Prostate gland (tissue), 2 donors: ENCODE measurements around the gene OLFM1. TPM values are rescaled to one million over a fixed set of nuclear protein-coding genes. Genes with fewer than 3 reads are reported as not detected.

Source experiments
- DNase-seq: peaks from one replicate; pipeline ENCODE4 v3.0.0-alpha.2; 2019; ENCODE audit warnings: low spot score
- H3K27ac ChIP-seq, 2 donors: fragments of 200-600 bp; sonication (generic); 2 replicates each; pipeline ENCODE4 v1.5.1; 2017 to 2019
- H3K27me3 ChIP-seq: fragments of 200-600 bp; sonication (generic); replicated peaks from 2 replicates; pipeline ENCODE4 v1.5.1; 2019; ENCODE audit not compliant: insufficient read depth
- H3K36me3 ChIP-seq, 2 donors: fragments of 200-600 bp; sonication (generic); 1 replicate in 1 of 2; 2 replicates in 1 of 2; pipeline versions ENCODE4 v1.5.1 to v1.8.1; 2017 to 2019
- H3K4me1 ChIP-seq: fragments of 200-600 bp; sonication (generic); replicated peaks from 2 replicates; pipeline ENCODE4 v1.5.1; 2019
- H3K4me3 ChIP-seq, 2 donors: fragments of 200-600 bp; sonication (generic); 2 replicates each; pipeline ENCODE4 v1.5.1; 2017 to 2019
- H3K9me3 ChIP-seq: fragments of 200-600 bp; sonication (generic); 2 replicates; pipeline ENCODE4 v1.5.1; 2017
- POLR2A ChIP-seq: fragments of 450-650 bp; IDR thresholded peaks from one replicate; pipeline ENCODE4 v1.6.1; 2016; ENCODE audit warnings: antibody characterized with exemption, mild to moderate bottlenecking
- POLR2AphosphoS5 ChIP-seq: sonication (generic); formaldehyde crosslinking; IDR thresholded peaks from one replicate; pipeline ENCODE4 v1.6.1; 2017; ENCODE audit warnings: antibody characterized with exemption
- WGBS: methylation state at CpG from one replicate; pipeline ENCODE4 v1.1.5; 2018; 5-methylcytosine and 5-hydroxymethylcytosine counted together
- intact Hi-C: fragments of 100-400 bp; cut with DNase I; formaldehyde crosslinking; loops from one replicate; pipeline ENCODE4 v1.14.2; 2022
- total RNA-seq, 2 donors: library from RNA; depleted of rRNA; stranded (reverse); fragments of >200 nt; gene quantifications; one replicate each; pipeline ENCODE4 v1.1.0, GENCODE V29; 2016
- TF ChIP-seq, protein P1 (sequence below), 4 experiments: fragments of 200-600 bp in 2 of 4; fragments of 450-650 bp in 2 of 4; sonication (generic) in 2 of 4; IDR thresholded peaks; 1 replicate in 3 of 4; 2 replicates in 1 of 4; pipeline ENCODE4 v1.5.1; 2016 to 2019; ENCODE audit warnings: antibody characterized with exemption in 4 of 4, mild to moderate bottlenecking in 2 of 4, moderate library complexity in 2 of 4

The OLFM1 gene
- total RNA-seq, 2 donors from 2014 or later = 11.7 to 23.3 TPM

- H3K4me3 ChIP-seq = no peak overlapping the region
- intact Hi-C loops = no loop called here
- DNase-seq = no peak
- TF ChIP-seq POLR2AphosphoS5 (no peak), POLR2A (no peak)
- TF ChIP-seq, protein P1, sequence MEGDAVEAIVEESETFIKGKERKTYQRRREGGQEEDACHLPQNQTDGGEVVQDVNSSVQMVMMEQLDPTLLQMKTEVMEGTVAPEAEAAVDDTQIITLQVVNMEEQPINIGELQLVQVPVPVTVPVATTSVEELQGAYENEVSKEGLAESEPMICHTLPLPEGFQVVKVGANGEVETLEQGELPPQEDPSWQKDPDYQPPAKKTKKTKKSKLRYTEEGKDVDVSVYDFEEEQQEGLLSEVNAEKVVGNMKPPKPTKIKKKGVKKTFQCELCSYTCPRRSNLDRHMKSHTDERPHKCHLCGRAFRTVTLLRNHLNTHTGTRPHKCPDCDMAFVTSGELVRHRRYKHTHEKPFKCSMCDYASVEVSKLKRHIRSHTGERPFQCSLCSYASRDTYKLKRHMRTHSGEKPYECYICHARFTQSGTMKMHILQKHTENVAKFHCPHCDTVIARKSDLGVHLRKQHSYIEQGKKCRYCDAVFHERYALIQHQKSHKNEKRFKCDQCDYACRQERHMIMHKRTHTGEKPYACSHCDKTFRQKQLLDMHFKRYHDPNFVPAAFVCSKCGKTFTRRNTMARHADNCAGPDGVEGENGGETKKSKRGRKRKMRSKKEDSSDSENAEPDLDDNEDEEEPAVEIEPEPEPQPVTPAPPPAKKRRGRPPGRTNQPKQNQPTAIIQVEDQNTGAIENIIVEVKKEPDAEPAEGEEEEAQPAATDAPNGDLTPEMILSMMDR (IDR thresholded peaks at IDR 0.05) = no peak
- no peaks in the 10 kb centered on the region for H3K9me3 ChIP-seq
- WGBS = 73% methylated on average over 18 of the region's 18 CpGs
- H3K36me3 ChIP-seq = no peaks in the 10 kb centered on the region
- no peak overlapping the region for H3K27ac ChIP-seq
- H3K4me1 ChIP-seq = no peaks in the 10 kb centered on the region
- H3K27me3 ChIP-seq = no peaks in the 10 kb centered on the region
Observed at GRCh38 chr9:135165003-135165711, 77.7 kb downstream of the OLFM1 start.

GRCh38 chr9:135165756-135166519 lies 78.5 kb downstream of the OLFM1 start:
- Histone ChIP-seq H3K27me3 (no peaks in the 10 kb centered on the region), H3K27ac (no peak overlapping the region), H3K36me3 (no peaks in the 10 kb centered on the region), H3K4me3 (no peak overlapping the region), H3K4me1 (no peaks in the 10 kb centered on the region), H3K9me3 (no peaks in the 10 kb centered on the region)
- WGBS = 68% methylated on average over 25 of the region's 25 CpGs
- TF ChIP-seq POLR2A (no peak), POLR2AphosphoS5 (no peak)
- TF ChIP-seq, protein P1 (IDR thresholded peaks at IDR 0.05) = no peak
- no peak for DNase-seq
- intact Hi-C loops = no loop called here

GRCh38 chr9:135166565-135166964 lies 79.1 kb downstream of the OLFM1 start:
- intact Hi-C loops = no loop called here
- no peaks in the 10 kb centered on the region for H3K27me3 ChIP-seq
- 78% methylated on average over 14 of the region's 14 CpGs for WGBS

GRCh38 chr9:135167356-135167755 lies 79.9 kb downstream of the OLFM1 start:
- intact Hi-C loops = no loop called here
- Histone ChIP-seq H3K9me3 (no peaks in the 10 kb centered on the region), H3K27ac (no peak overlapping the region), H3K27me3 (no peaks in the 10 kb centered on the region), H3K36me3 (no peaks in the 10 kb centered on the region), H3K4me1 (no peaks in the 10 kb centered on the region), H3K4me3 (no peak overlapping the region)
- no peak for DNase-seq
- WGBS = 83% methylated on average over 12 of the region's 12 CpGs
- no peak for TF ChIP-seq POLR2AphosphoS5
- TF ChIP-seq, protein P1 (IDR thresholded peaks at IDR 0.05) = no peak

More at GRCh38 chr9:135166565-135166964, 79.1 kb downstream of the OLFM1 start:
- no peaks in the 10 kb centered on the region for H3K9me3 ChIP-seq
- no peak for DNase-seq
- H3K4me1 ChIP-seq = no peaks in the 10 kb centered on the region
- no peak overlapping the region for H3K4me3 ChIP-seq
- H3K36me3 ChIP-seq = no peaks in the 10 kb centered on the region
- TF ChIP-seq POLR2AphosphoS5 (no peak), POLR2A (no peak)
- TF ChIP-seq, protein P1 (IDR thresholded peaks at IDR 0.05) = no peak
- no peak overlapping the region for H3K27ac ChIP-seq
